ENCODE measurements around the gene SLIT3.

GRCh38 chr5:168978015-168978414, 322.9 kb downstream of the SLIT3 start:
- TF ChIP-seq SIN3A (IDR thresholded peaks at IDR 0.05; ENCODE audit: borderline replicate concordance, low read depth, low read length), result no peak
- TF ChIP-seq YY1 (IDR thresholded peaks at IDR 0.05; ENCODE audit: low read depth), result no peak
- no peak for TF ChIP-seq RAD21 (IDR thresholded peaks at IDR 0.05; ENCODE audit: low read length)
- TF ChIP-seq EZH2phosphoT487 (IDR thresholded peaks at IDR 0.05; ENCODE audit: borderline replicate concordance, low read depth), result no peak
- TF ChIP-seq, protein P1, sequence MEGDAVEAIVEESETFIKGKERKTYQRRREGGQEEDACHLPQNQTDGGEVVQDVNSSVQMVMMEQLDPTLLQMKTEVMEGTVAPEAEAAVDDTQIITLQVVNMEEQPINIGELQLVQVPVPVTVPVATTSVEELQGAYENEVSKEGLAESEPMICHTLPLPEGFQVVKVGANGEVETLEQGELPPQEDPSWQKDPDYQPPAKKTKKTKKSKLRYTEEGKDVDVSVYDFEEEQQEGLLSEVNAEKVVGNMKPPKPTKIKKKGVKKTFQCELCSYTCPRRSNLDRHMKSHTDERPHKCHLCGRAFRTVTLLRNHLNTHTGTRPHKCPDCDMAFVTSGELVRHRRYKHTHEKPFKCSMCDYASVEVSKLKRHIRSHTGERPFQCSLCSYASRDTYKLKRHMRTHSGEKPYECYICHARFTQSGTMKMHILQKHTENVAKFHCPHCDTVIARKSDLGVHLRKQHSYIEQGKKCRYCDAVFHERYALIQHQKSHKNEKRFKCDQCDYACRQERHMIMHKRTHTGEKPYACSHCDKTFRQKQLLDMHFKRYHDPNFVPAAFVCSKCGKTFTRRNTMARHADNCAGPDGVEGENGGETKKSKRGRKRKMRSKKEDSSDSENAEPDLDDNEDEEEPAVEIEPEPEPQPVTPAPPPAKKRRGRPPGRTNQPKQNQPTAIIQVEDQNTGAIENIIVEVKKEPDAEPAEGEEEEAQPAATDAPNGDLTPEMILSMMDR (IDR thresholded peaks at IDR 0.05), result no peak
- no peak for TF ChIP-seq TEAD4 (IDR thresholded peaks at IDR 0.05; ENCODE audit: borderline replicate concordance, insufficient read depth)
- TF ChIP-seq RXRA (IDR thresholded peaks at IDR 0.05; ENCODE audit: borderline replicate concordance, low read depth), result no peak
- no peak for TF ChIP-seq EP300 (IDR thresholded peaks at IDR 0.05; ENCODE audit: borderline replicate concordance in 1 of 2, low read depth in 1 of 2, low read length in 1 of 2)
- no peak for TF ChIP-seq NFIC (IDR thresholded peaks at IDR 0.05; ENCODE audit: borderline replicate concordance)
- no peak for TF ChIP-seq NRF1 (IDR thresholded peaks at IDR 0.05; ENCODE audit: low read depth, low read length)

Data from SK-N-SH (cell line).